Measurements from ENCODE around the gene DPP4.
"Not testable (repeated sequence)": the region's sequence is repeated elsewhere in the genome, so short reads cannot be mapped to it uniquely, and the experiment has no call there.

DNA sequence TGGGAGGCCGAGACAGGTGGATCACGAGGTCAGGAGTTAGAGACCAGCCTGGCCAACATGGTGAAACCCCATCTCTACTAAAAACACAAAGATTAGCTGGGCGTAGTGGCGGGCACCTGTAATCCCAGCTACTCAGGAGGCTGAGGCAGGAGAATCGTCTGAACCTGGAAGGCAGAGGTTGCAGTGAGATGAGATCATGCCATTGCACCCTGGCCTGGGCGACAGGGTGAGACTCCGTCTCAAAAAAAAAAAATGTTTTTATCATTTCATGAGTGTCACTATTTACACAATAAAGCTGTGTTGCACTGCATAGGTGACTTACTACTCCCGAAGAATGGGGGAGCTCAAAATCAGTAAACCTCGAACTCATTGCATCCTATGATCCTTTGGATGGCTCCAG, 120.6 kb downstream of the DPP4 start:
- TF ChIP-seq, protein P1, sequence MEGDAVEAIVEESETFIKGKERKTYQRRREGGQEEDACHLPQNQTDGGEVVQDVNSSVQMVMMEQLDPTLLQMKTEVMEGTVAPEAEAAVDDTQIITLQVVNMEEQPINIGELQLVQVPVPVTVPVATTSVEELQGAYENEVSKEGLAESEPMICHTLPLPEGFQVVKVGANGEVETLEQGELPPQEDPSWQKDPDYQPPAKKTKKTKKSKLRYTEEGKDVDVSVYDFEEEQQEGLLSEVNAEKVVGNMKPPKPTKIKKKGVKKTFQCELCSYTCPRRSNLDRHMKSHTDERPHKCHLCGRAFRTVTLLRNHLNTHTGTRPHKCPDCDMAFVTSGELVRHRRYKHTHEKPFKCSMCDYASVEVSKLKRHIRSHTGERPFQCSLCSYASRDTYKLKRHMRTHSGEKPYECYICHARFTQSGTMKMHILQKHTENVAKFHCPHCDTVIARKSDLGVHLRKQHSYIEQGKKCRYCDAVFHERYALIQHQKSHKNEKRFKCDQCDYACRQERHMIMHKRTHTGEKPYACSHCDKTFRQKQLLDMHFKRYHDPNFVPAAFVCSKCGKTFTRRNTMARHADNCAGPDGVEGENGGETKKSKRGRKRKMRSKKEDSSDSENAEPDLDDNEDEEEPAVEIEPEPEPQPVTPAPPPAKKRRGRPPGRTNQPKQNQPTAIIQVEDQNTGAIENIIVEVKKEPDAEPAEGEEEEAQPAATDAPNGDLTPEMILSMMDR (optimal IDR thresholded peaks at IDR 0.05 in 1 of 3, IDR thresholded peaks at IDR 0.05 in 1 of 3, conservative IDR thresholded peaks at IDR 0.05 in 1 of 3; ENCODE audit: extremely low read depth in 1 of 3, insufficient read depth in 2 of 3, low read length in 3 of 3) = not testable (repeated sequence)
- TF ChIP-seq EZH2 (IDR thresholded peaks at IDR 0.05; ENCODE audit: low read length) = not testable (repeated sequence)

Measured in keratinocyte (primary cell).